GM21360 (cell line): ENCODE results near the gene ARHGEF4.

Experiments used
- ATAC-seq: cut with Tn5 transposase; IDR thresholded peaks from one replicate; pipeline ENCODE4 v1.9.1; 2021; ENCODE audit warnings: mild to moderate bottlenecking, moderate library complexity; ENCODE audit not compliant: unreplicated experiment

The ARHGEF4 gene

DNA sequence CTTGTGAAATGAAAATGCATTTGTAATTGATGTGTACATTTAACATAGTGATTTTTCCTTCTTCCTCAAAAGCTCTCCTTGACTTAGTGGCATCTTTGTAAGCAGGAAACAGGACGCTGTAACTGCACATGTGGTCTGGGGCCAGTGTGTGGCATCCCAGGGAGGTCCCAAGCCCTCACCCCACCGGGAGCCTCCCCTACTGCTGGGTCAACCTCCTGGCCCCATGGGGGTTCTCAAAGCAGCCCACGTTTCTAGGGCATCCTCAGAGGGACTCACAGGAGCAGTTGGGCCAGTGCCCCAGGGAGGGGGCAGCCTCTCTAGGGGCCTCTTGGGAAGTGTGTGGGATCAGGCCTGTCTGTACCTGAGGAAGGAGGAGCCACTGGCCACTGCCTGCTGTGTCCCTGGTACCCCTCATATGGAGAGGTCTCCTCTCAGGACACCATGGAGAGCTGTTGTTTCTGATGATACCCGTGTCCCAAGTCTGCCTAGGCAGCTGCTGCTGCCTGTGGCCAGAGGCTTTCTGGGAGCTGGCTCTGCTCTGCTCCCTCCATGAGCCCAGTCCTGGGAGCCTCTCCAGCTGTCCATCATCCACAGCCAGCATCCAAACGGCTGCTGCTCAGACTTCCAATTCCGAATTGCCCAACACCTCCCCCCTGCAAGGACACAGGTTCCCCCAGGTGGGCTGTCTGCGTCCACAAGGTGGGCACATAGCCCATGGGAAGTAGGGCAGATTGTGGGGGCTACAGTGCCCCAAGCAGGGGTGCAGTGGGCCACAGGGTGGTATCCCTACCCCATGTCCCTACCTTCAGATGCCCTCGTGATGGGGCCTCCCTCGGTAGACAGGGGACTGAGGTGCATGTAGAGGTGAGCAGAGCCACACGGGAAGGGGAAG lies 13.4 kb downstream of the ARHGEF4 start:
- no peak for ATAC-seq

DNA sequence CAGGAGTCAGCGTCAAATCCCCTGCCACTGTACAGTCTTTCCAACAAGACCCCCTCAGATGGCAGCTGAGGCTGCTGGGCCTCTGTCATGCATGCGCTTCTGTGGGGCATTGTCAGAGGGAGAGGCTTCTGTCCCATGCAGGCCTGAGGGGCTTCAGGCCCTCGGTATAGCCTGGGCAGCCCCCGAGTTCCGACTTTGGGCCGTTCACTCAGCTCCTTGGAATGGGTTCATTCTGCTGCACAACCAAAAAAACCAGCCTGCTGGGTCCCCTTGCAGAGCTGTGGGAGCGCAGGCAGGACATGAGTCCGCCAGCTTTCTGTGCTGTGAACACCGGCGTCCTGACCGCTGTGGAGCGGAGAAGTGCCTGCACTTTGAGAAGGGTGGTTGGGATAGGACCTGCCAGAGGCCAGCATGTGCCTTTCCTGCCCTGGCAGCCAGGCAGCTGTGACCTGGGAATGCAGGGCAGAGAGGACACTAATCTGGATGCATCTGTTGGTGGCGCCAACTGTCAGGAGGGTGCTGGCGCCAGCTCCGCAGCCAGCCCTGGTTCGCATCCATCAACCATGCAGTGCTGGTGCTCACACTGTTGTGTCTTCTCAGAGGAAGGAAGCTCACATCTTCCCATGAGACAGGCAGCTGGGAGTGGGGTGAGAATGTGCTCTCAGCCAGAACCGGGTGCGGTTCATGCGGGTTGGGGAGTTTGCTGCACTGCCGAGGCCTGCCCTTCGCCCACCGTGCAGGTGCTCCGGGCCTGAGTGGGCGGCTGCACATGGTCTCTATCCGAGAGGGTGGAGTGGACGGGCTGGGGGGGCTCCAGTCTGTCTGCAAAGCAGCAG lies 14.3 kb downstream of the ARHGEF4 start:
- ATAC-seq: no peak

DNA sequence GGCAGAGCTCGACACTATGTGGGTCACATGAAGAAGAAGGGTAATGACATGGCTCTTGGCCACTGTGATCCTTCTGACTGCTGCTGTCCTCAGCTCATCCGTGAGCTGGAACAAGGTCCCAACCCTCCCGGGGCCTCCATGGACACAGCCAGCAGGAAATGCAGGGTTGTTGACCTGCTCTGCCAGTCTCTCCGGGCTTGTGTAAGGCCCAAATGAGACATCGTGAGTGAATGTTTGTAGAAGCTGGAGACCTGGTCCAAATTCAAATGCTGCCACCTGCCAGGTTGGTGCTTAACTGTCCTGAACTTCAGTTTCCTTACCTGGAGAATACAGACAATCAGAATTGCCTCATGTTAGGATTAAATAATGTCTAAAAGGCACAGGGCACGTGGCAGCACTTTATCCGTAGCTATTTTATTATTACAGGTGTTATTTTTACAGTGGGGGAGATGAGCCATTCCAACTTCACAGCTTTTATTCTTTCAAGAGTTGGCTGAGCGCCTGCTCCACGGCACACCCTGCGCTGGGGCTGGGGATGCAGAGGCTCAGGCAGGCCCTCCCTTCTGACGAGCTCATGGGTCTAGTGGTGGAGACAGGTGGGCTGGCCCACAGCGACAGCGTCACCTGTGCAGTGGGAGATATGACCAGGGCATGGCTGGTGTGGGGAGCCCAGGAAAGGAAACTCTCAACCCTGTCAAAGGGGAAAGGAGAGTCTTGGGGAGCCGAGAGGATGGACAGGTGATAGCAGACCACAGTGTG lies 15.1 kb downstream of the ARHGEF4 start:
- ATAC-seq: no peak

DNA sequence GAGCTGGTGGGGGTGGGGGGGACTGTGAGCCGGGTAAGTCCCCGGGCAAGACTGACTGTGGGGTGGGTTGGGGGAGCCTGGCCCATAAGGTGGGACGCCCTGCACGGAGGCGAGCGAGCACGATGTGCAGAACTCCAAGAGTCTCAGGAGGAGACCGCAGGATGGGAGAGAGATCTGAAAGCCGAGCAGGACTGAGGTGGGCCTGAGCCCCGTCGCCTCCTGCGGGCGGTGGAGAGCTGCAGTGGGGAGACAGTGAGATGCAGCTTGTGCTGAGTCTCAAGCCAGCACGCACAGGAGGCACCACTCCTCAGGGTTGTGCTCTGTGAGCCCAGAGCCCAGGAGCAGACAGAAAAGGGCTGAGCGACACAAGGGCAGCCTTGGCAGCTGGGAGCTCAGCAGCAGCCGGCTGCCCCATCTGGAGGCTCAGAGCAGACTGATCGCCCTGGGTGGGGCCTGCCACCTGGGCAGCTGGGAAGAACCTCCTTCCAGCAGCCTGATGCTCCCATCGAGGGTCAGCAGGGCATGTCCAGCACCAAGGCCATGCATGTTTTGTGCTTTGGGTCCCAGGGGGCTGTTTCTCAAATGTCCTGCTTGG lies 15.9 kb downstream of the ARHGEF4 start:
- ATAC-seq: no peak

DNA sequence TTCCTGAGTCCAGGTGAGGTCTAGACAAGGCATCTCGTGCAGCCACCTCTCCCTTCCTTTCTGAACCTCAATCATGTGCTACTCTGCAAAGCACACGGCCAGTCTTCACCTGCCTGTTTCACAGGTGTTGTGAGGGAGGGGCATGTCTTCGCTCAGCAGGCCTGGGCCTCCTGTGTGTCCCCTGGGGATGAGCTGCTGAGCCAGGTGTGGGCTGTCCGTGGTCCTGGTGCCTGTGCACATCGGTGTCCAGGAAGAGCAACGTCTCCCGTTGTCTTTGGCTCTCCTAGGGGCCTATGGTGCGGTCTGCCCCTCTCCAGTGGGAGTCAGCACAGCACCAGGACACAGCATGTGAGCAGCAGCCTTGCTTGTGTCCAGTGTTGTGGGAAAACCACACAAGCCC lies 16.7 kb downstream of the ARHGEF4 start:
- no peak for ATAC-seq

DNA sequence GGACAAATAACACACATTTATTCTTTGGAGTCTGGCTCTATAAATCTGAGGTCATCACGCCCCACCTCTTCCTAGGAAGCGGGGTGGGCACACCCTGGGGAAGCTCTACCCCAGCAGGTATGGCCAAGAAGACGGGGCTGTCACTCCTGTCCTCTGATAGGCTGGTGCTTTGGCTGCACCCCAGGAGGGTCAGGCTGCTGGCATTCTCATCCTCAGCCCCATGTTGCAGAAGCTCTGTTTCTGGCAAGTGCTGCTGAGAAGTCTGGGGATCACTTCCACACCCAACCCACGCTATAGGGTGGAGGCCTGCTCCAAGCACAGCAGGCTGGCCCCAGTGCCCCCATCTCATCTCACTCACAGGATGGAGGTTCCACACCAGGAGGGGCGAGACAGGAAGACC lies 17.6 kb downstream of the ARHGEF4 start:
- ATAC-seq: no peak

DNA sequence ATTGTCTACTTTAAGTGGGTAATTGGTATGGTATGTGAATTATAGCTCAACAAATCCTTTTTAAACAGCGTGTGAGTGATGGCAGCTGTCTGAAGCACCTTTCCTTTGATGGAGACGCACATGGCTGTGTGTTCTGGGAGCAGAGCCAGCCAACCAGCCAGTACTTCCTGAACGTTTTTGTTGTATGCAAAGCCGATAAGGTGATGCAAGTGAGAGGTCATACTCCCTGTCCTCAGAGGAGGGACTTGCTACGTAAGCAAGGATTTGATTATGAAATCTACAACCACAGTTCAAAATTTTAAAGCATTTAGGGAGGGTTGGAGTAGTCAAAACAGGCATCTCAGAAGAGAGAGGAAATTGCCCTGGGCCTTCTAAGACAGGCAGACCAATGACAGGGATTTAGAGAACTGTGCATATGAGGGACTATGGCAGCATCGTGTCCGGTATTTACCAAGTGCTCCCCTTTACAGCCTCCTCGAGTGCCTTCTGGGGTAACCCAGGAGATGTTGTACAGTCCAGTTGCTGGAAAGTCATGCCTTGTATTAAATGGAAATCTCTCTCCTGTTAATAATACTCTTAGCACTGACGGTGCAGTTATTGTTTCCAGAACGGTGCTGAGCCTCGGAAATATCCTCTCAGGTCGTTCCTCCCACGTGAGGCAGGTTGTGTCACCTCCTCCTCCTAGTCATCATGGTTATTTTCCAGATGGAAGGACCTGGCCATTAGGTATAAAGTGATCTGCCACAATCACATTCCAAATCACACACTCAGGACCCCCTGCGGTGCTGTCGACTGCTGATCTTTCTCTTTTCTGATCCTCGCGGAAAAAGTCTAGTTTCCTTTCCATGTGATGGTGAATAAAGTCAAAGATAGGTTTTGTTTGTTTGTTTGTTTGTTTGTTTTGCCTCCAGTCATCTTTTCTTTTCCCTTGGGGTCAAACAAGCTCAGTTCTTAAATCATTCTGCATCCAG lies 28.4 kb downstream of the ARHGEF4 start:
- ATAC-seq: no peak

DNA sequence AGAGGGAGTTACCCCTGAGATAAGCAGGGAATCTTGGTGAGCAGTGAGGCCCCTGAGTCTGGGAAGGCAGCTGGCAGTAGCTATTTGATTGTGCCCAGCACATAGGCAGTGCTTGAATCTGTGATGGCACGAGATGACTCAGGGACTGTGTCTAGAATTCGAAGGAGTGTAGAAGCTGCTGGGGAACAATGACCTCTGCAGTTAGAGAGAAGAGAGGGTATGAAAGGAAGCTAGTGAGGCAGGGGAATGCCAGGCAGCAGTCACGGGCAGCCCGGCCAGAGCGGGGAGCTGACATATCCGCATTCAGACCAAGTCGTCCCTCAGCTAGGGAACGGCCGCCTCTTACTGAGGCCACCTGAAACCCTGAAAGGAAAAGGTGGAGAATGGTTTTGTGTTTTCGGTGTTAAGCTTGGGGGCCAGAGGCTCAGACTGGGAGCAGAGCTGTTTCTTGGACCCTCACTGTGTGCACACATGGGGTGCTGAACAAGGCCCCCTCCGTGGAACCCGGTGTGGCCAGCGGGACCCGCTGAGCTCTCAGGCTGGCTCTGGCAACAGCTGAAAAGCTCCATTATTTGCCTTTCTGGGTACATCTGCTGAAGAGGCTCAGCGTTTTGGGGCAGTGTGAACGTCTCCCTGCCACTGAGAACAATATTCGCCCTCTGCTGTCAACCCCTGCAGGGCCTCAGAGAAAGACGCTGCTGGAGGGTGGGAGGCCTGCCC lies 32.9 kb downstream of the ARHGEF4 start:
- no peak for ATAC-seq

DNA sequence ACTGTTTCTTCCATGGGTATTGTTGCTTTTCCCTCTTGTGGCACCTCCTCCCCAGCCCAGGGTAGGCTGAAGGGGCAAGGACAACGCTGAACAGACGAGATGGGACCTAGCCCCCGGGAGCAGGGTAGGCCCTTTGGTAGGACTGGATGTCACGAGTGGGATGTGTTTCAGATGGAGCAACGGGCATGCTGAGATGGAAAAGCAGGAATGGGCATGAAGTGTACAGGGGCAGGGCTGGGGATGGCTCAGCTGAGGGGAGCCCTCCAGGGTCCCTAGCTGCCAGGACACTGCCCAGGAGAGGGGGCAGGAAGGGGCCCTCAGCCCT lies 33.4 kb downstream of the ARHGEF4 start:
- no peak for ATAC-seq

DNA sequence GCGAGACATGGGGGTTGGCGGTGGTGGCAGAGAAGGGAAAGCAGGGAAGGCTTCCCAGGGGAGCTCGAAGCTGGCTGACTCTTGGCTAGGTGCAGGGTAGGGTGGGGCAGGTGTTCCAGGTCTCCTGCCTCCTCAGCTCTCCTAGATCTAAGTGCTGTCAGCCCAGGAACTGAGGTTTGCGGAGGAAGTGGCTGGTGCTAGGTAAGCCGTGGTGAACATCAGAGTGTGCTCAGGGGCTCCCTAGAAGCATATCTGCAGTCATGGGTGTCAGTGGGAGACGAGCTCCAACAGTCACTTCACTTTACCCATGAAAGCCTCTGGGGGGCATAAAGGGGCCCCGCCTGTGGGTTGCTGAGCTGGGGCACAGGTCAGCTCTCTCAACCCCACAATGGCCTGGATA lies 34.1 kb downstream of the ARHGEF4 start:
- no peak for ATAC-seq

DNA sequence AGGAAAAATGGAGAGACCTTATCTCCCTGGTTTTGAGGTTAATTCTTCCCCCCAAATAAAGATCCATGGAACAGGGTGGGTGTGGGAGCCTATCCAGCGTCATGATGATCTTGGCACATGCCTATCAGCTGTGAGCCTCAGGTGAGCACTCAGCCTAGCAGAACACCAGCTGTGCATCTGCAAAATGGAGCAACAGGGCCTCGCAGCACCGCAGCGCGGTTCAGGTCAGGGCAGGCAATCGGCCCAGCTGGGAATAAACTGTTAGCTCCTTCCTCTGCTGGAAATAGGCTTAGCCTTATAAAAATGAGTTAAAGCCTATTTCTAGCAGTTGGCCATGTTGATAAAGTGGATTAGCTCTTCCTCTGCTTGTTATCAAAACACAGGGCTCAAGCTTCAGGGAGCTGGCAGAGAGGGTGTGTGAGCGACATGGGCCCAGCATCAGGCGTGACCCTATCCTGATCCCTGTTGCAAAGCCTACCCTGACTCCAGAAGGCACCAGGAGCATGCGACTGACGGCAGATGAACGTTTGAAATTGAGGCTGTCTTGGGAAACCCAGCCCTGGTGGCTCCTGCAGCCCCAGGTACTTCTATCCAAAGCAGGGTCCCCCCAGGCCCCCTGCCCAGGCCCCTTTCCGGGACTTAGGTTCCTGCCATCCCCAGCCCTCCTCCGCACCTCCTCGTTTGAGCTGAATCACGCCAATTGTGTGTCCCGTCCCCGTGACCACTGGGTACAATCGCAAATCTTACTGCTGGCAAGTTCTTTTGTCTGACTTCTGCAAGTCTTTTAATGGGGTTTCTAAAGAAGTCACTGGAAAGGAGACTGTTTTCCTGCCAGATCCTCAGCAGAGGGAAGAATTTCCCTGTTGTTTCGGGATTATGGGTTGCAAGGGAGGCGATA lies 35.4 kb downstream of the ARHGEF4 start:
- ATAC-seq: no peak

DNA sequence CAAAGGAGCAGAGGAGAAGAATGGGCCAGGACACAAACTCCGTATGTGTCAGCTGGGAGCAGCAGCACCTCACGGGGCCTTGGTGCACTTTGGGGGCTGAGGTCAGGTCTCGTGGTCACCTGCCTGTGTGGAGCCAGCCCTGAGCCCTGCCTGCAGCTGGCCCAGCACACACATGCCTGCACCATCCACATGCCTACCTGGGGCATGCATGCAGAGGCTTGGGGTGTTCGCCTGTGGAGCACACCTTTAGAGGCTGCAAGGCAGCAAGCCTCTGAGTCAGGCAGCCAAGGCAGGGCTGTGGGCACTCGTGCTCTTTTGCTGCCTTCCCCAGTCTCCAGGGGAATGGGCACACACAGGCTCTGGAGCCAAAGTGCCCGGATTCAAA lies 36.0 kb downstream of the ARHGEF4 start:
- no peak for ATAC-seq

DNA sequence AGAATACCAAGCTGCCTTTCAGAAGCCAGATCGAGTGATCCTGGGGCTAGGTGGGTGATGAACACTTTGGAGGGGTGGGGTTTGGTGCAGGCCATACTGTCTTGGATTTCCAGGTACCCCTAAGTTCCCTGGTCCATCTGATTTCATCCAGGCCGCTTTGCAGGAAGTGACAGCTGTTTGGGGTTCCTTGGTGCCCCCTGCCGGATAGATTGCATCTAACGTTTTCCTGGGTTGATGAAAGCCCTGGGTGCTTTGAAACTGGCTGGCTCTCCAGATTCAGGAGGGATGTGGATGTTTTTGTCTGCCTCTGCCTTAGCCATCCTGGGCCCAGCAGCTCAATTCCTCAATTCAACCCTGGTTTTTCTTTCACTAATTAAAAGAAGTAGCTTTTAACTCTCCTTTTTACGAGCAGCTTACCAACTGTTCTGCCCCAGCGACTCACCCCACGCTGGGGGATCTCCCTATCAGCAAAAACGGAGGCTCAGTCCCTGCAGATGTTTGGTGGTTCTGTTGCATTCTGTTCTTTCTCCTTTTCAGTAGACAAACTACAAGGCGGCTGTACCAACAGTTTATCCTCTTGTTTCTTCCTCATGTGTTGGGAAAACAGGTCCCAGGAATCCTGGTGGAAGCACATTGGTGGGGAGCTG lies 37.1 kb downstream of the ARHGEF4 start:
- peak; percentile 83 for ATAC-seq

DNA sequence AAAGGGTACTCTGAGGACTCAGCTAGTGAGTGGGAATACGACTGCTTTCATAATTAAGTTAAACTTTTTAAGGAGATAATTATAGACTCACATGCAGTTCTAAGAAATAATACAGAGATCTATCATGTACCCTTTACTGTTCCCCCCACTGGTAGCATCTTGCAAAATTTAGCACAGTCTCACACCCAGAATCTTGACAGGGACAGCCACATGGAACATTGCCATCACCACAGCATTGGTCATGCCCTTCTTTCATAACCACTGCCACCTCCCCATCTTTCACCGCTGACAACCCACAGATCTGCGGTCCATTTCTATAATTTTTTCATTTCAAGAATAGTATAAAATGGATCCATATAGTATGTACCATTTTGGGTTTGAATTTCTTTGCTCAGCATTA lies 37.8 kb downstream of the ARHGEF4 start:
- no peak for ATAC-seq

DNA sequence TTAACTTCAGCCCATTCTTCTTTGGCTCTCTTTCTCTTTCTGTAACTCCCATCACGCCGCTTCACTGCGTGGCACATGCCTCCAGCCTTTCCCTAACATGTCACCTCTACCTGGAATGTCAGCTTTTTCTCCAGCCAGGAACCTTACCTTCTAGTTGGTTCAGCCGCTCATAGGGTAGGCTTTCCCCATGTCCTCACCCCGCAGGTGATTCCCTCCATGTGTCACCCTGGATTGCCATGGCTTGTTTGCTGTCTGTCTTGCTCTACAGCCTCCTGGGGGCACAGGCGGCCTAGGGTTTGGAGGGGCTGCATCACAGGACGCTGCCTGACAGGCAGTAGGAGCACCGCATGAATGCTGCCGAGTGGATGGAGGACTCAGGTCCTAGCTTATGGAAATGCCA lies 39.2 kb downstream of the ARHGEF4 start:
- no peak for ATAC-seq

DNA sequence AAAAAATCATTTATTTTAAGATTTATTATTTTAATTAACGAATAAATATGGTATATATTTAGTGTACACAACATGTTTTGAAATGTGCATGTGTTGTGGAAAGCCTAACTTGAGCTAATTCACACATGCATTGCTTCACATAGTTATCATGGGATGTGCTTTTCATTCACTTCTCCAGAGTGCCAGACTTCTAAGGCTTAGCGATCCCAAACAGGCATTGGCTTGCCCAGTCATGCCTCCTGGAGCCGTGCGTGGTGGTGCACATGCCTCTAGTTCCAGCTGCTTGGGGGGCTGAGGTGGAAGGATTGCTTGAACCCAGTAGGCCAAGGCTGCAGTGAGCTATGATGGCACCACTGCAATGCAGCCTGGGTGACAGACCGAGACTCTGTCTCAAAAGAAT lies 40.5 kb downstream of the ARHGEF4 start:
- ATAC-seq: no peak

DNA sequence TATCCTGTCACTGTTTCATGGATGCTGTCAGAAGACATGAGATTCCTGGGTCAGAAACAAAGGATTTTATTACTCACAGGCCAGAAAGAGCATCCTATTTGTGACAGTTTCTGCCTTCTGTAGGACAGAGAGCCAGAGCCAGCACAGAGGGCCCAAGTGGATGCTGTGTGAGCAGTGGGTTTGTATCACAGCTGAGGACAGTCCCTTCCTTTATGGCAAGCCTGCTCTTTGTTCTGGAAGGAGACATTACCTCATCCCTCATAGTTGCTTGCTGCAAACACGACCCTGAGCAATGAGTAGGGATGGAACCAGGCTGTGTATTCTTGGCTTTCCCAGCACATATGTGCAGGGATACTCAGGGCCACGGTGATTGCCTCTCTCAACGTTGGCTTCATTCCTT lies 41.6 kb downstream of the ARHGEF4 start:
- no peak for ATAC-seq

DNA sequence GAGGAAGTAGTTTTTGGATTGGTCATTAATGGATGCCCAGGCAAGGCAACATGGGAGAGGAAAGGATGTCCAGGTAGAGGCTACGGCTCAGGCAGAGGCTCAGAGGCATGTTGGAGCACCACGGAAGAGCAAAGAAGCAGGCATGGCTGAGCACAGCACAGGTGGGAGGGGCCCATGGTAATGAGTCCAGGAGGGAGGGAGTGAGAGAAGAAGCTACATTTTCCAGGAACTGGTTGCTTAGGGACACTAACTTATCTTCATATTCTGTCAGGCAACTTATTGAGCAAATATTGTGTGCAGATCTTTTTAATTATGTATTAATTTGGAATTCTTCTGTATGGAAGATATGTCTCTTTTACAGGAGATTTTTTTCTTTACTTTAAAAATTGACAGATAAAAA lies 42.2 kb downstream of the ARHGEF4 start:
- ATAC-seq: no peak
